GM12873 (cell line): ENCODE results near the gene BDNF.

Experiments
- TF ChIP-seq, protein P1 (sequence below): IDR thresholded peaks from 2 replicates; pipeline ENCODE4 v1.5.1; 2012; ENCODE audit warnings: low read depth, mild to moderate bottlenecking, moderate library complexity, low read length, control low read depth; ENCODE audit not compliant: insufficient read depth; ENCODE audit errors: missing control alignments

The BDNF gene

GRCh38 chr11:27678242-27678641 is 22.0 kb downstream of the BDNF start:
- TF ChIP-seq, protein P1, sequence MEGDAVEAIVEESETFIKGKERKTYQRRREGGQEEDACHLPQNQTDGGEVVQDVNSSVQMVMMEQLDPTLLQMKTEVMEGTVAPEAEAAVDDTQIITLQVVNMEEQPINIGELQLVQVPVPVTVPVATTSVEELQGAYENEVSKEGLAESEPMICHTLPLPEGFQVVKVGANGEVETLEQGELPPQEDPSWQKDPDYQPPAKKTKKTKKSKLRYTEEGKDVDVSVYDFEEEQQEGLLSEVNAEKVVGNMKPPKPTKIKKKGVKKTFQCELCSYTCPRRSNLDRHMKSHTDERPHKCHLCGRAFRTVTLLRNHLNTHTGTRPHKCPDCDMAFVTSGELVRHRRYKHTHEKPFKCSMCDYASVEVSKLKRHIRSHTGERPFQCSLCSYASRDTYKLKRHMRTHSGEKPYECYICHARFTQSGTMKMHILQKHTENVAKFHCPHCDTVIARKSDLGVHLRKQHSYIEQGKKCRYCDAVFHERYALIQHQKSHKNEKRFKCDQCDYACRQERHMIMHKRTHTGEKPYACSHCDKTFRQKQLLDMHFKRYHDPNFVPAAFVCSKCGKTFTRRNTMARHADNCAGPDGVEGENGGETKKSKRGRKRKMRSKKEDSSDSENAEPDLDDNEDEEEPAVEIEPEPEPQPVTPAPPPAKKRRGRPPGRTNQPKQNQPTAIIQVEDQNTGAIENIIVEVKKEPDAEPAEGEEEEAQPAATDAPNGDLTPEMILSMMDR = no peak

DNA sequence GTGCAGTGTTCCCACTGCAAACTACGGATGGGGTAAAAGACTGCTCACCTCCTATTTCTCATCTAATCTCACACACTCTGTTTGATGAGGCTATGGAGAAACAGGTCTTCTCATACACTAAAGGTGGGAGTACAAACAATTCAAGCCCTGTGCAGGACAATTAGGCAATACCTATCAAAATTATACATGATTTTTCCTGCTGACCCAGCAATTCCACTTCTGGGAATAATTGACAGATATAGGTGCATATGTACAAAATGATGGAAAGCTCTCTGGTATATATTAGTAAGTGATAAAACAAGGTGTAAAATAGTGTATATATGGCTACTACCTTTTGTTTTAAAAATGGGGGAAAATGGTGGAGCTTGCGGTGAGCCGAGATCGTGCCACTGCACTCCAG is 23.1 kb downstream of the BDNF start:
- TF ChIP-seq, protein P1 = no peak

- TF ChIP-seq, protein P1 = no peak
These were observed 26.1 kb downstream of the BDNF start for GRCh38 chr11:27673979-27674663.

GRCh38 chr11:27672836-27673464 is 27.3 kb downstream of the BDNF start:
- TF ChIP-seq, protein P1 = no peak

DNA sequence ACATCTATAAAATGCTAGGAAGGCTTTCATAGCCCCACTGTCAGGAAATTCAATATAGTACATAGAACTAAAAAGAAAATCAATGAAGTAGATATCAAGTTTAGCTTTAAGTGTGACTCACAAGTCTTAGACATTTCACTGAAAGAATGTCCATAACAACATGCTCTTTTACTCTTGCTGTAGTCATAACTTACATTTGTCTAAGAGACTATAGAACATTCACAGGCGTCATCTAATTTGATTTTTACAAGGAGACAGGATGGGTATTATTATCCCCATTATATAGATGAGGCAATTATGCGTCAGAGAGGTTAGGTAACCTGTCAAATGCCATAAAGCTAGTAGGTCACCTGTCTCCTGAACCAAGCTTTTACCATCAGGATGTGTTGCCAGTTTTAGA is 36.9 kb downstream of the BDNF start:
- TF ChIP-seq, protein P1 = no peak

DNA sequence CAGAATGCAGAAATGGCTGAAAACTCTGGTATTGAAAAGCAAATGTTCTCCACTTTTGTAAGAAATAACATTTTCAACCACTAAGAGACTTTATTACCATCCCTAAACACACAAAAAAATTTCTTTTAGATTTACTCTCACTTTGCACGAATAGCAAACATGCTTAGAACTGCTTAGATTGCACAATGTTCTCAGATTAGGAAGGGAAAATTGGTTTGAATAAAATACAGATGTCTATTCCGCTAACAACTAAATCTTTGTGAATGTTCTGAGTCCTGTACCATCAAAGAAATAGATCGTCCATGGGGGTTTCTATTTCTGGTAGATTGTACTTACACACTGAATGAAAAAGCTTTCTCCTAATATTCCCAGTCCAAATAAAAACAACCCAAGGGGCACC is 40.1 kb downstream of the BDNF start:
- TF ChIP-seq, protein P1 = no peak

- TF ChIP-seq, protein P1 = no peak
These were observed 41.6 kb downstream of the BDNF start for GRCh38 chr11:27658535-27659236.
